ENCODE measurements around the gene CACUL1.
"Not testable (repeated sequence)": the region's sequence is repeated elsewhere in the genome, so short reads cannot be mapped to it uniquely, and the experiment has no call there.

CACUL1 gene

DNA sequence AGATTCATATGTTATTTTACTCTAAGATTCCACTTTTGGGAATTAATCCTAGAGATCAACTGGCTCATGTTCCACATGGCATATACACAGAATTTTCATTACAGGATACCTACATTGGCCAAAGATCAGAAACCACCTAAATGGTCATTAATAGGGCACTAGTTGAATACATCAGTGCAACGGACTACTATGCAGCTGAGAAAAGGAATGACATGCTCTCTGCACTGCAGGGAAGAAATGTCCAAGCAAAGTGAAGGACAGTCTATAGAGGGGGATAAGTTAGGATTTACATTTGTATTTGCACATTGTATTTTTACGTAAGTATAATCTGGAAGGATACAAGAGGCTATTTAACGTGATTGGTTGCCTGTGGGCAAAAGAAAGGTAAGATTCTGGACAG is 91.6 kb downstream of the CACUL1 start:
- H3K9ac ChIP-seq (ENCODE audit: low read length) = no peak overlapping the region
- DNase-seq (ENCODE audit: low read depth) = no peak
- H3K4me3 ChIP-seq (ENCODE audit: low read length) = no peak overlapping the region
- H3K36me3 ChIP-seq (ENCODE audit: control insufficient read depth, insufficient read depth, low read length, severe bottlenecking) = no peaks in the 10 kb centered on the region
- peaks cover 42% of the 10 kb centered on the region for H3K9me3 ChIP-seq (ENCODE audit: control insufficient read depth, low read length)
- no peaks in the 10 kb centered on the region for H3K4me1 ChIP-seq (ENCODE audit: control insufficient read depth, insufficient read depth, low read length)
- H3K27me3 ChIP-seq (replicated peaks; ENCODE audit: control insufficient read depth, insufficient read depth, low read length) = peaks cover 27% of the 10 kb centered on the region

DNA sequence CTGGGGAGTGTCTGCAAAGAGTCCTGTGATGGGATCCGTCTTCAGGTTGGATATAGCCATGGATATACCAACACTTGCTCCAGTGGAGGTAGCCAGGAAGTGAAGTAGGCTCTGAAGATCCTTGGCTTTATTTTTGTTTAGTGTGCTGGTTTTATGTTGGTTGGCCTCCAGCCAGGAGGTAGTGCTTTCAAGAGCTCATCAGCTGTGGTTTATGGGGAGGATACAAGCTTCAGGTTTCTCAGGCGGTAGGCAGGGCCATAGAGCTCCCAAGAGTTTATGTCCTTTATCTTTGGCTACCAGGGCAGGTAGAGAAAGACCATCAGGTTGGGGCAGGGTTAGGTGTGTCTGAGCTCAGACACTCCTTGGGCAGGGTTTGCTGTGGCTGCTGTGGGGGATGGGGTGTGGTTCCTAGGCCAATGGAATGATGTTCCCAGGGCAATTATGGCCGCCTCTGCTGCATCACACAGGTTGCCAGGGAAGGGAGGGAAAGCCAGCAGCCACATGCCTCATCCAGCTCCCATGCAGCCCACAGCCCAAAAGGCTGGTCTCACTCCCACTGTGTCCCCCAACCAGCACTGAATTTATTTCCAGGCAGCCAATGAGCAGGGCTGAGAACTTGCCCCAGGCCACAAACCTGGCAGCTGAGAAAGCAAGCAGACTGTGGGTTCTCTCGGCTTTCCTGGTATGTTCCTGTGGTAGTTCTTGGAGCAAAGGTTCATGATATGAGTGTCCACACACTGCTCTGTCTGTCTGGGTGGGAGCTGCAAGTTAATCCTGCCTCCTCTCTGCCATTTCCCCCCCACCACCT is 92.3 kb downstream of the CACUL1 start:
- Histone ChIP-seq H3K9ac (ENCODE audit: low read length) (no peak overlapping the region), H3K9me3 (ENCODE audit: control insufficient read depth, low read length) (peaks cover 47% of the 10 kb centered on the region), H3K4me1 (ENCODE audit: control insufficient read depth, insufficient read depth, low read length) (no peaks in the 10 kb centered on the region), H3K27me3 (replicated peaks; ENCODE audit: control insufficient read depth, insufficient read depth, low read length) (peaks cover 27% of the 10 kb centered on the region), H3K4me3 (ENCODE audit: low read length) (no peak overlapping the region), H3K36me3 (ENCODE audit: control insufficient read depth, insufficient read depth, low read length, severe bottlenecking) (no peaks in the 10 kb centered on the region)
- no peak for DNase-seq (ENCODE audit: low read depth)

DNA sequence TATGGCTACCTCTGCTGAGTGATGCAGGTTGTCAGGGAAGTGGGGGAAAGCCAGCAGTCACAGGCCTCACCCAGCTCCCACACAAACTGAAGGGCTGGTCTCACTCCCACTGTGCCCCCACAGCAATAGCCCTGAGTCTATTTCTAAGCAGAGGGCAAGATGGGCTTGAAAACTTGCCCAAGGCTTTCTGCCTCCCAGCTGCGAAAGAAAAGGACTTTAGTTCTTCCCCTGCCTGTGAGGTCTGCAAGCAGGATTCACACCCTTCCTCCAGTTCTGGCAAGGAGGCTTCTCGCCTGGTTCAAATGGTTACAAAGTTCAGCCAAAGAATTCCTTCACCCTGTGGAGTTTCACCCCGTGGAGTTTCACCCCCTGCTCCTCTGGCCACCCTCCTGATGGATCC is 96.0 kb downstream of the CACUL1 start:
- Histone ChIP-seq H3K36me3 (ENCODE audit: control insufficient read depth, insufficient read depth, low read length, severe bottlenecking) (no peaks in the 10 kb centered on the region), H3K9me3 (ENCODE audit: control insufficient read depth, low read length) (peaks cover 70% of the 10 kb centered on the region), H3K27me3 (replicated peaks; ENCODE audit: control insufficient read depth, insufficient read depth, low read length) (peaks cover 15% of the 10 kb centered on the region), H3K4me3 (ENCODE audit: low read length) (no peak overlapping the region), H3K9ac (ENCODE audit: low read length) (no peak overlapping the region), H3K4me1 (ENCODE audit: control insufficient read depth, insufficient read depth, low read length) (no peaks in the 10 kb centered on the region)
- DNase-seq (ENCODE audit: low read depth) = no peak

- Histone ChIP-seq H3K9me3 (ENCODE audit: control insufficient read depth, low read length) (peaks cover 74% of the 10 kb centered on the region), H3K27me3 (replicated peaks; ENCODE audit: control insufficient read depth, insufficient read depth, low read length) (peaks cover 11% of the 10 kb centered on the region)
- H3K9ac ChIP-seq (ENCODE audit: low read length); H3K36me3 ChIP-seq (ENCODE audit: control insufficient read depth, insufficient read depth, low read length, severe bottlenecking); H3K4me1 ChIP-seq (ENCODE audit: control insufficient read depth, insufficient read depth, low read length); DNase-seq (ENCODE audit: low read depth); H3K4me3 ChIP-seq (ENCODE audit: low read length): not testable (repeated sequence)
Observed at GRCh38 chr10:118658168-118658567, 96.6 kb downstream of the CACUL1 start.

GRCh38 chr10:118645294-118645693 is 109.5 kb downstream of the CACUL1 start:
- not testable (repeated sequence) for H3K4me3 ChIP-seq (ENCODE audit: low read length); DNase-seq (ENCODE audit: low read depth); H3K36me3 ChIP-seq (ENCODE audit: control insufficient read depth, insufficient read depth, low read length, severe bottlenecking); H3K9ac ChIP-seq (ENCODE audit: low read length); H3K4me1 ChIP-seq (ENCODE audit: control insufficient read depth, insufficient read depth, low read length)
- Histone ChIP-seq H3K27me3 (replicated peaks; ENCODE audit: control insufficient read depth, insufficient read depth, low read length) (peaks cover 27% of the 10 kb centered on the region), H3K9me3 (ENCODE audit: control insufficient read depth, low read length) (peaks cover 17% of the 10 kb centered on the region)

DNA sequence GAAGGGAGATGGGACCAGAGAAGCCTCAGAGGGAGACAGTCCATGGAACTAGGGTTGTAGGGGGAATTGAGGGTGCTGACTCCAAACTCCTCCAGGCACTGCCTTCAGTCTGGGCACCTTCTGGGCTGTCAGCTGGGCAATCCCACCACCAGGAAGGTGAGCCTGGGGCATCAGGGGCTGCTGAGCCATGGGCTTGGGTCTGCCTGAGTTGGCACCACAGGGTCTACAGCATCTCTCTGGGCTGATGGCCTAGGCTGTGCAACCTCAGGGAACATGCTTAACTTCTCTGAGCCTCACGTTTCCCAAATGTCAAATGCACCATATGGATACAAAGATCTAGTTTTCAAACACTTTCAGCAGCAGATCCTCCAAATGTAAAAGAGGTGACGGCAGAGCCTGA is 112.5 kb downstream of the CACUL1 start:
- Histone ChIP-seq H3K9me3 (ENCODE audit: control insufficient read depth, low read length) (peaks cover 17% of the 10 kb centered on the region), H3K36me3 (ENCODE audit: control insufficient read depth, insufficient read depth, low read length, severe bottlenecking) (no peaks in the 10 kb centered on the region), H3K9ac (ENCODE audit: low read length) (no peak overlapping the region), H3K4me1 (ENCODE audit: control insufficient read depth, insufficient read depth, low read length) (no peaks in the 10 kb centered on the region), H3K27me3 (replicated peaks; ENCODE audit: control insufficient read depth, insufficient read depth, low read length) (peaks cover 31% of the 10 kb centered on the region), H3K4me3 (ENCODE audit: low read length) (no peak overlapping the region)
- DNase-seq (ENCODE audit: low read depth) = no peak

GRCh38 chr10:118638680-118639079 is 116.1 kb downstream of the CACUL1 start:
- Histone ChIP-seq H3K36me3 (ENCODE audit: control insufficient read depth, insufficient read depth, low read length, severe bottlenecking) (no peaks in the 10 kb centered on the region), H3K4me3 (ENCODE audit: low read length) (no peak overlapping the region), H3K9me3 (ENCODE audit: control insufficient read depth, low read length) (peaks cover 17% of the 10 kb centered on the region), H3K4me1 (ENCODE audit: control insufficient read depth, insufficient read depth, low read length) (no peaks in the 10 kb centered on the region), H3K9ac (ENCODE audit: low read length) (no peak overlapping the region), H3K27me3 (replicated peaks; ENCODE audit: control insufficient read depth, insufficient read depth, low read length) (peaks cover 53% of the 10 kb centered on the region)
- DNase-seq (ENCODE audit: low read depth) = no peak

GRCh38 chr10:118635674-118636402 is 118.9 kb downstream of the CACUL1 start:
- Histone ChIP-seq H3K27me3 (replicated peaks; ENCODE audit: control insufficient read depth, insufficient read depth, low read length) (peaks cover 47% of the 10 kb centered on the region), H3K9me3 (ENCODE audit: control insufficient read depth, low read length) (peaks cover 12% of the 10 kb centered on the region), H3K36me3 (ENCODE audit: control insufficient read depth, insufficient read depth, low read length, severe bottlenecking) (no peaks in the 10 kb centered on the region), H3K4me3 (ENCODE audit: low read length) (no peak overlapping the region), H3K9ac (ENCODE audit: low read length) (no peak overlapping the region), H3K4me1 (ENCODE audit: control insufficient read depth, insufficient read depth, low read length) (no peaks in the 10 kb centered on the region)
- DNase-seq (ENCODE audit: low read depth) = no peak

GRCh38 chr10:118633786-118634185 is 121.0 kb downstream of the CACUL1 start:
- no peaks in the 10 kb centered on the region for H3K36me3 ChIP-seq (ENCODE audit: control insufficient read depth, insufficient read depth, low read length, severe bottlenecking)
- peaks cover 9% of the 10 kb centered on the region for H3K9me3 ChIP-seq (ENCODE audit: control insufficient read depth, low read length)
- H3K4me3 ChIP-seq (ENCODE audit: low read length) = no peak overlapping the region
- no peak overlapping the region for H3K9ac ChIP-seq (ENCODE audit: low read length)
- H3K27me3 ChIP-seq (replicated peaks; ENCODE audit: control insufficient read depth, insufficient read depth, low read length) = peaks cover 41% of the 10 kb centered on the region
- H3K4me1 ChIP-seq (ENCODE audit: control insufficient read depth, insufficient read depth, low read length) = peaks cover 11% of the 10 kb centered on the region
- no peak for DNase-seq (ENCODE audit: low read depth)

GRCh38 chr10:118629211-118629610 is 125.6 kb downstream of the CACUL1 start:
- no peaks in the 10 kb centered on the region for H3K36me3 ChIP-seq (ENCODE audit: control insufficient read depth, insufficient read depth, low read length, severe bottlenecking)
- H3K9me3 ChIP-seq (ENCODE audit: control insufficient read depth, low read length) = no peaks in the 10 kb centered on the region
- H3K4me3 ChIP-seq (ENCODE audit: low read length) = no peak overlapping the region
- peaks cover 29% of the 10 kb centered on the region for H3K27me3 ChIP-seq (replicated peaks; ENCODE audit: control insufficient read depth, insufficient read depth, low read length)
- H3K9ac ChIP-seq (ENCODE audit: low read length) = peak overlapping the region; percentile 24
- H3K4me1 ChIP-seq (ENCODE audit: control insufficient read depth, insufficient read depth, low read length) = peaks cover 14% of the 10 kb centered on the region
- DNase-seq (ENCODE audit: low read depth) = peak; percentile 66

DNA sequence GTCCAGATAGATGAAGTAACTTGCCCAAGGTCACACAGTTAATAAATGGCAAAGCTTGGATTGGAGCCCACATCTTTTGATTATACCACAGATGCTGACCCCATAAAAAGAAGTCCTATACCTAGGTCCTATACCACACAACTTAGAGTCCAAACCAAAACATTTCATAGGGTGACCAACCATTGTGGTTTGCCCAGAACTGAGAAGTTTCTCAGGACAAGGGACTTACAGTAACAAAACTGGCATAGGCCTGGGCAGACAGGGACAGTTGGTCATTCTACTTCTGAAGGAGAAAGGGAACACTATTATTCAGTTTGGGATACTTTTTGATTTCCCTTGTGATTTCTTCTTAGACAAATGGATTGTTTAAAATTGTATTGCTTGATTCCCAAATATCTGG is 126.4 kb downstream of the CACUL1 start:
- Histone ChIP-seq H3K4me3 (ENCODE audit: low read length) (no peak overlapping the region), H3K36me3 (ENCODE audit: control insufficient read depth, insufficient read depth, low read length, severe bottlenecking) (no peaks in the 10 kb centered on the region), H3K27me3 (replicated peaks; ENCODE audit: control insufficient read depth, insufficient read depth, low read length) (peaks cover 28% of the 10 kb centered on the region), H3K9me3 (ENCODE audit: control insufficient read depth, low read length) (no peaks in the 10 kb centered on the region), H3K4me1 (ENCODE audit: control insufficient read depth, insufficient read depth, low read length) (peaks cover 14% of the 10 kb centered on the region), H3K9ac (ENCODE audit: low read length) (no peak overlapping the region)
- no peak for DNase-seq (ENCODE audit: low read depth)

All from adipocyte (in vitro differentiated cells).